Endothelial cell of umbilical vein (primary cell): ENCODE data around the gene AKAP5. TPM values are rescaled to one million over a fixed set of nuclear protein-coding genes. Genes with fewer than 3 reads are reported as not detected.

ENCODE experiments used
- BruUV-seq: library from RNA; stranded (reverse); fragments of 400-500 nt; replicated peaks from 2 replicates; lab custom pipeline; 2021; lab: Mats Ljungman, UMichigan
- CTCF ChIA-PET: fragments of 300-600, 350-600 bp; sonication (Branson Sonifier 250); formaldehyde crosslinking; loops from one replicate; lab custom pipeline; 2021; ENCODE audit warnings: antibody characterized with exemption, inconsistent platforms; lab: Charles Lee
- POLR2A ChIA-PET: fragments of 300-600, 350-600 bp; sonication (Branson Sonifier 250); formaldehyde crosslinking; loops from one replicate; lab custom pipeline; 2021; ENCODE audit warnings: antibody characterized with exemption, inconsistent platforms; lab: Charles Lee
- DNase-seq: peaks from one replicate; pipeline ENCODE4 v3.0.0-alpha.2; 2011; ENCODE audit warnings: low read depth, low spot score
- FAIRE-seq: peaks from 2 replicates; lab custom pipeline; 2011; peaks lifted over from hg19 to GRCh38; lab: Jason Lieb, UNC
- H2AFZ ChIP-seq: 2 replicates; pipeline ENCODE4 v1.6.0; 2012; ENCODE audit warnings: low read depth, low read length, control low read depth, inconsistent platforms
- H3K27ac ChIP-seq: 2 replicates; pipeline ENCODE4 v1.5.1; 2011; ENCODE audit warnings: low read depth, mild to moderate bottlenecking, control low read depth, low read length, moderate library complexity; ENCODE audit not compliant: insufficient read depth
- H3K27me3 ChIP-seq, 2 experiments: 2 replicates each; pipeline versions ENCODE4 v1.6.0 to v1.6.1; 2011; ENCODE audit warnings: low read length in 2 of 2, mixed read lengths in 1 of 2; ENCODE audit not compliant: control insufficient read depth in 2 of 2, insufficient read depth in 2 of 2
- H3K36me3 ChIP-seq, 2 experiments: 2 replicates in 1 of 2; 3 replicates in 1 of 2; pipeline ENCODE4 v1.5.1; 2011; ENCODE audit warnings: low read length in 2 of 2, mild to moderate bottlenecking in 1 of 2, moderate library complexity in 1 of 2; ENCODE audit not compliant: control insufficient read depth in 2 of 2, insufficient read depth in 2 of 2; ENCODE audit errors: extremely low read depth in 1 of 2
- H3K4me1 ChIP-seq: 3 replicates; pipeline ENCODE4 v1.5.1; 2011; ENCODE audit warnings: mild to moderate bottlenecking, low read length; ENCODE audit not compliant: control insufficient read depth, insufficient read depth; ENCODE audit errors: extremely low read depth
- H3K4me2 ChIP-seq: 2 replicates; pipeline ENCODE4 v1.6.1; 2011; ENCODE audit warnings: low read length, control low read depth, mixed read lengths; ENCODE audit not compliant: insufficient read depth
- H3K4me3 ChIP-seq, 3 experiments: fragments of 200-600 bp in 1 of 3; sonication (generic), shearing (Covaris generic) in 1 of 3; replicated peaks in 1 of 3; 2 replicates each; pipeline ENCODE4 v1.5.1; 2011 to 2016; ENCODE audit warnings: control low read depth in 3 of 3, low read length in 3 of 3, mild to moderate bottlenecking in 2 of 3, inconsistent platforms in 1 of 3, low read depth in 1 of 3, moderate library complexity in 1 of 3; ENCODE audit not compliant: insufficient read depth in 1 of 3
- H3K79me2 ChIP-seq: 2 replicates; pipeline ENCODE4 v1.6.0; 2012; ENCODE audit warnings: low read length, inconsistent platforms; ENCODE audit not compliant: control insufficient read depth, insufficient read depth
- H3K9ac ChIP-seq: replicated peaks from 2 replicates; pipeline ENCODE3; 2011; ENCODE audit warnings: low read length, control low read depth; ENCODE audit not compliant: insufficient read depth; ENCODE audit errors: extremely low read depth
- H3K9me1 ChIP-seq: replicated peaks from 3 replicates; pipeline ENCODE4 v1.6.0; 2011; ENCODE audit warnings: mild to moderate bottlenecking, low read length; ENCODE audit not compliant: control insufficient read depth, insufficient read depth; ENCODE audit errors: extremely low read depth
- H3K9me3 ChIP-seq: replicated peaks from 2 replicates; pipeline ENCODE4 v1.5.1; 2012; ENCODE audit warnings: low read length, inconsistent platforms; ENCODE audit not compliant: control insufficient read depth, insufficient read depth
- H4K20me1 ChIP-seq: replicated peaks from 2 replicates; pipeline ENCODE3; 2011; ENCODE audit warnings: mild to moderate bottlenecking, low read length; ENCODE audit not compliant: control insufficient read depth, insufficient read depth; ENCODE audit errors: extremely low read depth
- CTCF ChIP-seq, 2 donors: IDR thresholded peaks; 1 replicate in 1 of 2; 2 replicates in 1 of 2; pipeline ENCODE4 v1.5.1; 2011; ENCODE audit warnings: low read length in 2 of 2, mild to moderate bottlenecking in 2 of 2, moderate library complexity in 2 of 2, control low read depth in 1 of 2, inconsistent platforms in 1 of 2, low read depth in 1 of 2; ENCODE audit not compliant: insufficient read depth in 1 of 2; ENCODE audit errors: extremely low read depth in 1 of 2
- EZH2 ChIP-seq: IDR thresholded peaks from 2 replicates; pipeline ENCODE4 v1.6.1; 2012; ENCODE audit warnings: borderline replicate concordance, low read depth, mild to moderate bottlenecking, moderate library complexity, low read length, inconsistent platforms; ENCODE audit not compliant: severe bottlenecking
- FOS ChIP-seq: IDR thresholded peaks from 2 replicates; pipeline ENCODE4 v1.6.1; 2011; ENCODE audit warnings: mild to moderate bottlenecking, low read length, moderate library complexity, borderline replicate concordance; ENCODE audit not compliant: insufficient read depth
- GATA2 ChIP-seq: IDR thresholded peaks from 2 replicates; pipeline ENCODE4 v1.7.0; 2011; ENCODE audit warnings: low read depth, mild to moderate bottlenecking, moderate library complexity, mixed read lengths, low read length; ENCODE audit not compliant: insufficient read length, insufficient read depth
- JUN ChIP-seq: IDR thresholded peaks from 2 replicates; pipeline ENCODE4 v1.6.1; 2011; ENCODE audit warnings: borderline replicate concordance, low read depth; ENCODE audit not compliant: insufficient read length, insufficient read depth
- MAX ChIP-seq: IDR thresholded peaks from 2 replicates; pipeline ENCODE4 v1.6.1; 2011; ENCODE audit not compliant: insufficient read depth, insufficient read length
- MYC ChIP-seq: IDR thresholded peaks from one replicate; pipeline ENCODE4 v1.6.1; 2011; ENCODE audit warnings: mild to moderate bottlenecking, low read depth, low read length
- POLR2A ChIP-seq: IDR thresholded peaks from 2 replicates; pipeline ENCODE4 v1.6.1; 2012; ENCODE audit warnings: low read depth, mild to moderate bottlenecking, control low read depth, low read length
- POLR2AphosphoS5 ChIP-seq: IDR thresholded peaks from 2 replicates; pipeline ENCODE4 v1.6.1; 2012; ENCODE audit warnings: low read depth, mild to moderate bottlenecking, control low read depth, low read length, moderate library complexity; ENCODE audit not compliant: insufficient read depth
- dilution Hi-C: fragments of 300-500 bp; cut with MboI; formaldehyde crosslinking; loops from one replicate; pipeline ENCODE4 v1.15.0; 2019; ENCODE audit warnings: low sequenced_read_pairs; ENCODE audit not compliant: extremely low pct_ligation_motif_present
- intact Hi-C: fragments of 100-400 bp; cut with micrococcal nuclease; formaldehyde crosslinking; loops from one replicate; pipeline ENCODE4 v1.10.0; 2022
- polyA plus RNA-seq, 4 experiments: library from polyadenylated mRNA; depleted of rRNA in 3 of 4; stranded (reverse) in 3 of 4; unstranded in 1 of 4; fragments of >200 nt; gene quantifications; 2 replicates each; pipeline versions ENCODE4 v1.2.1 to v1.2.3, GENCODE V29; 2011 to 2012; ENCODE audit warnings: missing spikeins in 1 of 4
- total RNA-seq: library from RNA; stranded (reverse); gene quantifications from 2 replicates; pipeline ENCODE4 v1.2.3, GENCODE V29; 2021

Gene AKAP5
- total and polyA plus RNA-seq, 2 donors (not counting 3 experiments of a cell fraction or from before 2014, with no cell fraction given): 0.10 to 0.75 TPM

- peak; percentile 76 for DNase-seq
- H3K27me3 ChIP-seq: no peaks in the 10 kb centered on the region
- CTCF ChIA-PET: interaction anchor here (0.6 to 1.6 kb wide), 4 partner anchors 8 to 94 kb away, joined by 3 to 8 read pairs (median 3); partner anchors contain the start of gene MTHFD1
- H3K4me1 ChIP-seq: peaks cover 16% of the 10 kb centered on the region
- peaks cover 2 to 15% of the 10 kb centered on the region in 2 experiments for H3K36me3 ChIP-seq
- H3K79me2 ChIP-seq: no peaks in the 10 kb centered on the region
- TF ChIP-seq JUN (peak; percentile 46), EZH2 (no peak), FOS (peak; percentile 79), POLR2A (no peak)
- H3K4me3 ChIP-seq: no peak overlapping the region
- H2AFZ ChIP-seq: peak overlapping the region; percentile 34
- H3K4me2 ChIP-seq: peak overlapping the region; percentile 57
- no peaks in the 10 kb centered on the region for H3K9me1 ChIP-seq
- BruUV-seq: no TSS peak
- no peaks in the 10 kb centered on the region for H3K9me3 ChIP-seq
- intact Hi-C loops (no loop called here), dilution Hi-C loops (no loop called here)
- no peaks in the 10 kb centered on the region for H4K20me1 ChIP-seq
- FAIRE-seq: peak; percentile 89
- POLR2A ChIA-PET: no interaction called here
- H3K27ac ChIP-seq: peak overlapping the region; percentile 53
- peak overlapping the region; percentile 19 for H3K9ac ChIP-seq
These were observed 27.0 kb upstream of the AKAP5 start for GRCh38 chr14:64438181-64438841.

- Histone ChIP-seq H3K27me3 (no peaks in the 10 kb centered on the region), H3K4me1 (peaks cover 16% of the 10 kb centered on the region), H3K9me3 (no peaks in the 10 kb centered on the region), H3K4me3 (no peak overlapping the region), H3K27ac (peak overlapping the region; percentile 53), H3K4me2 (no peak overlapping the region), H4K20me1 (no peaks in the 10 kb centered on the region), H3K79me2 (no peaks in the 10 kb centered on the region), H3K36me3 (peaks cover 2 to 15% of the 10 kb centered on the region in 2 experiments), H3K9me1 (no peaks in the 10 kb centered on the region), H3K9ac (no peak overlapping the region), H2AFZ (no peak overlapping the region)
- DNase-seq (no peak), FAIRE-seq (no peak)
- TF ChIP-seq POLR2A (no peak), CTCF (IDR thresholded peaks at IDR 0.05; ENCODE audit: extremely low read depth in 1 of 2, insufficient read depth in 1 of 2, low read depth in 1 of 2, low read length in 2 of 2) (no peak), POLR2AphosphoS5 (no peak), GATA2 (no peak), MAX (no peak), EZH2 (no peak), JUN (no peak), FOS (no peak), MYC (no peak)
- dilution Hi-C loops: no loop called here
- ChIA-PET CTCF (interaction anchor here (0.7 to 2.4 kb wide), 5 partner anchors 9 to 453 kb away, joined by 3 to 13 read pairs (median 3); partner anchors contain the start of gene MTHFD1), POLR2A (no interaction called here)
- intact Hi-C loops: no loop called here
- no TSS peak for BruUV-seq
These were observed 26.2 kb upstream of the AKAP5 start for GRCh38 chr14:64439141-64439540.
